SK-N-MC (cell line): Measurements from ENCODE around the gene CEACAM8.

Experiments used
- EZH2 ChIP-seq: fragments of 200-600 bp; sonication (generic); IDR thresholded peaks from one replicate; pipeline ENCODE4 v1.6.1; 2017; ENCODE audit warnings: antibody characterized with exemption
- POLR2AphosphoS5 ChIP-seq: IDR thresholded peaks from 2 replicates; pipeline ENCODE4 v1.6.1; 2012; ENCODE audit warnings: mild to moderate bottlenecking, low read depth, low read length, borderline replicate concordance

GRCh38 chr19:42573642-42574041, 21.1 kb downstream of the CEACAM8 start:
- no peak for TF ChIP-seq EZH2
- TF ChIP-seq POLR2AphosphoS5, result no peak
